GM12865 (cell line): ENCODE results near the gene KCNMB4.

Experiments
- DNase-seq: peaks from one replicate; pipeline ENCODE4 v3.0.0; 2010; ENCODE audit warnings: low read depth
- H3K4me3 ChIP-seq: 2 replicates; pipeline ENCODE4 v1.5.1; 2011; ENCODE audit warnings: mild to moderate bottlenecking, low read depth, low read length, control low read depth
- CTCF ChIP-seq: IDR thresholded peaks from 2 replicates; pipeline ENCODE4 v1.5.1; 2011; ENCODE audit warnings: low read length, control low read depth, low read depth, inconsistent platforms; ENCODE audit not compliant: insufficient read depth; ENCODE audit errors: missing control alignments

Gene KCNMB4

GRCh38 chr12:70393787-70394499, 27.9 kb downstream of the KCNMB4 start:
- TF ChIP-seq CTCF: no peak
- no peak for DNase-seq
- no peak overlapping the region for H3K4me3 ChIP-seq

GRCh38 chr12:70398002-70398401, 31.9 kb downstream of the KCNMB4 start:
- no peak for TF ChIP-seq CTCF
- no peak for DNase-seq
- H3K4me3 ChIP-seq: no peak overlapping the region

- no peak for TF ChIP-seq CTCF
- DNase-seq: no peak
- H3K4me3 ChIP-seq: no peak overlapping the region
Measured at GRCh38 chr12:70398862-70399261, 32.8 kb downstream of the KCNMB4 start.

DNA sequence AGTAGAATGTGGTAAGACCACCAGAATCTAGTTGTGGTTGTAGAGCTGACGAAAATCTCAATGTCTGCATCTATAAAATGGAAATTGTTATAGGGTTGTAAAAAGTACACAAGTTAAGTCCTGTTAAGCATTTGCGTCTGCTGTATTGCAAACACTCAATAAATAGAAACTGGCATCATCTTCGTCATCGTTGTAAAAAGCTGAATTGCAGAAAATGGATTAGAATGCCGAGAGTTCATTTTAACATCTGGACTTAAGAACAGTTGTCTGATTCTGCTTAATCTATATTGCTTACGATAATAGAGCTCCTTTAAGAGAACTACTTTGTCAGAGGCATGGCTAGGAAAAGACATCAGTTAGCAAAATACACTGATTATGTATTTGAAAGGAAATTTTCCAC, 33.2 kb downstream of the KCNMB4 start:
- no peak overlapping the region for H3K4me3 ChIP-seq
- TF ChIP-seq CTCF: no peak
- no peak for DNase-seq

- no peak for DNase-seq
- H3K4me3 ChIP-seq: no peak overlapping the region
- no peak for TF ChIP-seq CTCF
Measured at GRCh38 chr12:70400124-70400523, 34.0 kb downstream of the KCNMB4 start.

DNA sequence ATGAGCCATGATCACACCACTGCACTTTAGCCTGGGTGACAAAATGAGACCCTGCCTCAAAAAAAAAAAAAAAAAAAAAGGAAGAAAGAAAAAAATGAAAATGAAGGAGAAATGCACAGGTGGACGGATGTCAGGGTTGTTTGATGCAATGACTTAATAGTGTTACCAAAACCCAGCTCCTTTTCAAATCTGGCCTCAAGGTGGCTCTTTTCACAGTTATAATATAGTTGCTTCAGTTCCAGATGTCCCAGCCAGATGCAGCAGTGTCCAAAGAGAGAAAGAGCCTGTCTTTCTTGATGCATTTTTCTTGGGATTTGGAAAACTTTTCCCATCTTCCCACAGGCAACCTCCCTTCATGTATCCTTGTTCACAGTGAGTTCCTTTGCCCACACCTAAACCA, 36.5 kb downstream of the KCNMB4 start:
- H3K4me3 ChIP-seq: no peak overlapping the region
- no peak for DNase-seq
- TF ChIP-seq CTCF: no peak

DNA sequence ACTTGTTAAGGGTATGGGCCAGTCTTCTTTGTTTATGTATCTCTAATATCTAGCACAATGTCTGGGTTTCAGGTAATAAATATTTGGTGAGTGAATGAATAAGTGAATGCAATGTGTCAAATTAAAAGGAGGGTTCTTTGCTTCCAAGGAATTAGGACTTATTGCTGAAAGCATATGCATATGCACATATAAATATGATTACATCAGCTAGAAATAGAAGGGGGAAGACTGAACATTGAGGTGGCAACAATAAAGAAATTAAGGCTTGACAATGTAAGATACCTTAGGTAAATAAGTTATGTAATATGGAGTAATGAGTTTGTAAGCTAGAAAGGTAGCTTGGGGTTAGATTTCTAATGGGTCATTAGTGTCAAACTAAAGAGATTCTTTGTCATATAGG, 37.7 kb downstream of the KCNMB4 start:
- TF ChIP-seq CTCF: no peak

More for the DNA sequence above, 37.7 kb downstream of the KCNMB4 start:
- DNase-seq: no peak
- H3K4me3 ChIP-seq: no peak overlapping the region
